CD8-positive, alpha-beta memory T cell (primary cell): Measurements from ENCODE around the gene PPP1R27. TPM values are rescaled to one million over a fixed set of nuclear protein-coding genes. Genes with fewer than 3 reads are reported as not detected.
A peak's percentile ranks its signal among the peaks of the same experiment; 100 is the strongest.

Experiments used
- CTCF ChIA-PET: fragments of 350-600 bp; sonication (Branson Sonifier 250); formaldehyde crosslinking; loops from one replicate; lab custom pipeline; 2021; ENCODE audit warnings: antibody characterized with exemption; lab: Charles Lee
- POLR2A ChIA-PET: fragments of 350-600 bp; sonication (Branson Sonifier 250); formaldehyde crosslinking; loops from one replicate; lab custom pipeline; 2021; ENCODE audit warnings: antibody characterized with exemption; lab: Charles Lee
- DNase-seq, 5 donors: peaks; one replicate each; pipeline versions ENCODE4 v3.0.0 to v3.0.0-alpha.2; 2020 to 2022; ENCODE audit warnings: mixed read lengths in 1 of 5
- H3K27ac ChIP-seq: one replicate; pipeline ENCODE4 v1.7.0; 2013; ENCODE audit warnings: low read depth, mild to moderate bottlenecking, low read length, moderate library complexity
- H3K27me3 ChIP-seq: 2 replicates; pipeline ENCODE4 v1.7.0; 2013; ENCODE audit warnings: low read length, mild to moderate bottlenecking; ENCODE audit not compliant: insufficient read depth, poor library complexity, severe bottlenecking
- H3K36me3 ChIP-seq: 2 replicates; pipeline ENCODE4 v1.7.0; 2013; ENCODE audit warnings: mild to moderate bottlenecking, low read length, moderate library complexity; ENCODE audit not compliant: insufficient read depth
- H3K4me1 ChIP-seq: 2 replicates; pipeline ENCODE4 v1.7.0; 2013; ENCODE audit warnings: mild to moderate bottlenecking, low read length, moderate library complexity; ENCODE audit not compliant: insufficient read depth
- H3K4me3 ChIP-seq: 2 replicates; pipeline ENCODE4 v1.7.0; 2013; ENCODE audit warnings: mild to moderate bottlenecking, low read length
- H3K9me3 ChIP-seq: 2 replicates; pipeline ENCODE4 v1.7.0; 2013; ENCODE audit warnings: mild to moderate bottlenecking, low read length
- H3K27ac Mint-ChIP-seq, 8 donors: one replicate each; pipeline ENCODE4 v1.8.0; 2020 to 2021; ENCODE audit warnings: mixed read lengths in 8 of 8, mild to moderate bottlenecking in 6 of 8, inconsistent platforms in 3 of 8, moderate library complexity in 3 of 8
- H3K27me3 Mint-ChIP-seq, 2 donors: one replicate each; pipeline ENCODE4 v1.8.0; 2020 to 2021; ENCODE audit warnings: mixed read lengths in 2 of 2, mild to moderate bottlenecking in 1 of 2, moderate library complexity in 1 of 2
- H3K36me3 Mint-ChIP-seq, 3 donors: one replicate each; pipeline ENCODE4 v1.8.0; 2020 to 2021; ENCODE audit warnings: mixed read lengths in 3 of 3, inconsistent platforms in 1 of 3, mild to moderate bottlenecking in 1 of 3
- H3K4me1 Mint-ChIP-seq, 3 donors: one replicate each; pipeline ENCODE4 v1.8.0; 2020 to 2021; ENCODE audit warnings: mixed read lengths in 3 of 3, inconsistent platforms in 1 of 3, mild to moderate bottlenecking in 1 of 3
- H3K4me3 Mint-ChIP-seq, 7 donors: one replicate each; pipeline ENCODE4 v1.8.0; 2020 to 2021; ENCODE audit warnings: mixed read lengths in 7 of 7, mild to moderate bottlenecking in 6 of 7, moderate library complexity in 4 of 7, inconsistent platforms in 2 of 7
- H3K9me3 Mint-ChIP-seq, 5 donors: one replicate each; pipeline ENCODE4 v1.8.0; 2020 to 2022; ENCODE audit warnings: mixed read lengths in 5 of 5, mild to moderate bottlenecking in 3 of 5, moderate library complexity in 2 of 5, inconsistent platforms in 1 of 5
- polyA plus RNA-seq: library from polyadenylated mRNA; unstranded; fragments of 300-500 nt; fragmentation: Illumina TruSeq; gene quantifications from one replicate; pipeline ENCODE4 v1.2.3, GENCODE V29; 2021
- total RNA-seq, 2 experiments: library from RNA; stranded (reverse); gene quantifications; one replicate each; pipeline ENCODE4 v1.2.3, GENCODE V29; 2021

PPP1R27 gene, protein sequence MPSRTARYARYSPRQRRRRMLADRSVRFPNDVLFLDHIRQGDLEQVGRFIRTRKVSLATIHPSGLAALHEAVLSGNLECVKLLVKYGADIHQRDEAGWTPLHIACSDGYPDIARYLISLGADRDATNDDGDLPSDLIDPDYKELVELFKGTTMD
- not detected for total RNA-seq
- polyA plus RNA-seq, result not detected

DNA sequence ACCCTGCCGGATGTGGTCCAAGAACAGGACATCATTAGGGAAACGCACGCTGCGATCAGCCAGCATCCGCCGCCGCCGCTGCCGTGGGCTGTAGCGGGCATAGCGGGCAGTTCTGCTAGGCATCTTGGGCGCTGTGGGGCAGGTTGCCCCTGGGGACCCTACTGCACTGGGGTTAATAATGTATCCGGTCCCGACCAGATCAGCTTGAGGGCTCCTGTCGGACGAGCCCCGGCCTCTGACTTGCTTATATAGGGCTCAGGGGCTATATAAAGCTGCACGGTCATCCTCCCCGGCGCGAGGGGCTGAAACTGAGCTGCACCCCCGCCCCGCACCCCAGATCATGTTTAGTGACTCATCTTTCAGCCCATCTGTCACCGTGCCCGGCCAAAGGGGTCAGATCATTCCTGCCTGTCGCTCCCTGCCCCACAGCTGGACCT is at the start of gene PPP1R27:
PPP1R27 (minus strand) TSS at position 220 of the 437 bp plus-strand sequence; CDS start at position 123, 97 bp downstream.
- Mint-ChIP-seq H3K4me1 (peaks cover 15 to 25% (median 15%) of the 10 kb centered on the region in 3 donors), H3K27me3 (peaks cover 0 to 4% of the 10 kb centered on the region in 2 donors), H3K4me3 (peak within 1 kb of the TSS; percentile 68 to 87 (median 78)), H3K9me3 (no peaks in the 10 kb centered on the region), H3K36me3 (peaks cover 0 to 4% (median 0%) of the 10 kb centered on the region in 3 donors), H3K27ac (peak within 1 kb of the TSS; percentile 78 to 93 (median 87))
- CTCF ChIA-PET, result interaction anchor here (1.1 kb wide), 1 partner anchor 34 kb away, joined by 3 read pairs; no protein-coding TSS in a partner anchor
- Histone ChIP-seq H3K27me3 (no peaks in the 10 kb centered on the region), H3K4me3 (peak within 1 kb of the TSS; percentile 72), H3K36me3 (no peaks in the 10 kb centered on the region), H3K9me3 (no peaks in the 10 kb centered on the region), H3K27ac (peak within 1 kb of the TSS; percentile 84), H3K4me1 (peaks cover 21% of the 10 kb centered on the region)
- POLR2A ChIA-PET, result no interaction called here
- DNase-seq, result no peak

- POLR2A ChIA-PET, result no interaction called here
- H3K27ac Mint-ChIP-seq, result peak overlapping the region in 4 of 8 donors; percentile 39 to 75 (median 48)
These were observed 49.7 kb upstream of the PPP1R27 start for GRCh38 chr17:81884520-81884919.

GRCh38 chr17:81879121-81879520 is 44.3 kb upstream of the PPP1R27 start:
- H3K27ac Mint-ChIP-seq, result peak overlapping the region in 1 of 8 donors; percentile 52
- no peaks in the 10 kb centered on the region for H3K9me3 Mint-ChIP-seq
- ChIA-PET POLR2A (no interaction called here), CTCF (interaction anchor here (1.9 kb wide), 1 partner anchor 10 kb away, joined by 5 read pairs; no protein-coding TSS in a partner anchor)
- H3K36me3 Mint-ChIP-seq, result peaks cover 0 to 35% (median 3%) of the 10 kb centered on the region in 3 donors
- H3K4me3 Mint-ChIP-seq, result no peak overlapping the region
- Histone ChIP-seq H3K36me3 (peaks cover 6% of the 10 kb centered on the region), H3K4me3 (no peak overlapping the region), H3K4me1 (no peaks in the 10 kb centered on the region), H3K9me3 (no peaks in the 10 kb centered on the region), H3K27ac (no peak overlapping the region), H3K27me3 (no peaks in the 10 kb centered on the region)
- H3K4me1 Mint-ChIP-seq, result peaks cover 0 to 3% (median under 1%) of the 10 kb centered on the region in 3 donors
- H3K27me3 Mint-ChIP-seq, result no peaks in the 10 kb centered on the region
- no peak for DNase-seq

More at GRCh38 chr17:81884520-81884919, 49.7 kb upstream of the PPP1R27 start:
- H3K27ac ChIP-seq, result no peak overlapping the region
- H3K4me1 Mint-ChIP-seq, result peaks cover 17 to 20% (median 18%) of the 10 kb centered on the region in 3 donors
- H3K36me3 Mint-ChIP-seq, result peaks cover 0 to 73% (median 9%) of the 10 kb centered on the region in 3 donors
- peaks cover 5% of the 10 kb centered on the region for H3K4me1 ChIP-seq
- CTCF ChIA-PET, result no interaction called here
- H3K9me3 Mint-ChIP-seq, result no peaks in the 10 kb centered on the region
- H3K27me3 Mint-ChIP-seq, result peaks cover 0 to 1% of the 10 kb centered on the region in 2 donors
- no peaks in the 10 kb centered on the region for H3K9me3 ChIP-seq
- no peaks in the 10 kb centered on the region for H3K27me3 ChIP-seq
- H3K4me3 Mint-ChIP-seq, result no peak overlapping the region
- DNase-seq, result no peak
- H3K36me3 ChIP-seq, result peaks cover 37% of the 10 kb centered on the region
- H3K4me3 ChIP-seq, result no peak overlapping the region

DNA sequence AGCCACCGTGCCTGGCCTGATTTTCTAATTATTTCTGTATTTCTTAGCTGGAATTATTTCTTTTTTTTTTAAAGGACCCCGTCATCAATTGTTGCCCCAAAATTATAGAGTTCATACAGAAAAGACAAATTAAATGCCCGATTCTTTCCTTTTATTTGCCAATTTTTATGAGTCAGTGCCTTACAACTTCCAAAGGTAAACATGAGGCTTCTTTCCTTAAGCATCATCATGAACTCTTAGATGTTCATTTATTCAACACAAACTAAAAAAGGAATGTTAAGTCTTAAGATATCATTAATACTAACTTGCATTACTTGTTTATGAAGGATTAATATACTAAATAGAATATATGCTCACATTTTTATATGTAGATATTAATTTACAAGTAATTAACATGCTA is 43.4 kb upstream of the PPP1R27 start:
- CTCF ChIA-PET, result no interaction called here
- no peak overlapping the region for H3K4me3 ChIP-seq
- DNase-seq, result no peak
- no peaks in the 10 kb centered on the region for H3K27me3 ChIP-seq
- peak overlapping the region in 1 of 8 donors; percentile 63 for H3K27ac Mint-ChIP-seq
- peaks cover 0 to 33% (median 3%) of the 10 kb centered on the region in 3 donors for H3K36me3 Mint-ChIP-seq
- H3K4me1 Mint-ChIP-seq, result peaks cover 0 to 3% (median 0%) of the 10 kb centered on the region in 3 donors
- H3K4me3 Mint-ChIP-seq, result no peak overlapping the region
- H3K9me3 ChIP-seq, result no peaks in the 10 kb centered on the region
- H3K27ac ChIP-seq, result no peak overlapping the region
- H3K9me3 Mint-ChIP-seq, result no peaks in the 10 kb centered on the region
- no peaks in the 10 kb centered on the region for H3K27me3 Mint-ChIP-seq
- H3K36me3 ChIP-seq, result peaks cover 5% of the 10 kb centered on the region
- no peaks in the 10 kb centered on the region for H3K4me1 ChIP-seq
- POLR2A ChIA-PET, result no interaction called here

- Mint-ChIP-seq H3K36me3 (peaks cover 0 to 31% (median 3%) of the 10 kb centered on the region in 3 donors), H3K4me3 (no peak overlapping the region), H3K27me3 (no peaks in the 10 kb centered on the region), H3K9me3 (no peaks in the 10 kb centered on the region), H3K4me1 (peaks cover 0 to 8% (median 4%) of the 10 kb centered on the region in 3 donors), H3K27ac (peak overlapping the region in 1 of 8 donors; percentile 63)
- no peak overlapping the region for H3K4me3 ChIP-seq
- H3K4me1 ChIP-seq, result peaks cover 7% of the 10 kb centered on the region
- POLR2A ChIA-PET, result no interaction called here
- H3K36me3 ChIP-seq, result peaks cover 5% of the 10 kb centered on the region
- CTCF ChIA-PET, result interaction anchor here (0.7 kb wide), 1 partner anchor 283 kb away, joined by 3 read pairs; no protein-coding TSS in a partner anchor
- no peak for DNase-seq
- H3K27ac ChIP-seq, result no peak overlapping the region
- no peaks in the 10 kb centered on the region for H3K9me3 ChIP-seq
- H3K27me3 ChIP-seq, result no peaks in the 10 kb centered on the region
These were observed 42.7 kb upstream of the PPP1R27 start for GRCh38 chr17:81877569-81877968.

- peaks cover 23 to 50% (median 25%) of the 10 kb centered on the region in 3 donors for H3K4me1 Mint-ChIP-seq
- H3K4me1 ChIP-seq, result peaks cover 42% of the 10 kb centered on the region
- ChIA-PET POLR2A (interaction anchor here (0.6 to 3.1 kb wide), 5 partner anchors 10 to 218 kb away, joined by 3 to 32 read pairs (median 8); partner anchors contain the start of genes ALYREF, ANAPC11, MAFG and MRPL12), CTCF (interaction anchor here (1.4 to 1.5 kb wide), 2 partner anchors 46 to 88 kb away, joined by 3 read pairs; no protein-coding TSS in a partner anchor)
- H3K27ac ChIP-seq, result peak overlapping the region; percentile 98
- peak overlapping the region; percentile 90 to 98 (median 94) for H3K27ac Mint-ChIP-seq
- H3K9me3 ChIP-seq, result no peaks in the 10 kb centered on the region
- H3K36me3 Mint-ChIP-seq, result peaks cover 0 to 32% (median 2%) of the 10 kb centered on the region in 3 donors
- H3K4me3 ChIP-seq, result peak overlapping the region; percentile 90
- DNase-seq, result peak; percentile 95 to 98 (median 95)
- peaks cover 21% of the 10 kb centered on the region for H3K36me3 ChIP-seq
- peak overlapping the region; percentile 81 to 94 (median 88) for H3K4me3 Mint-ChIP-seq
- peaks cover 0 to 3% of the 10 kb centered on the region in 2 donors for H3K27me3 Mint-ChIP-seq
- no peaks in the 10 kb centered on the region for H3K27me3 ChIP-seq
- H3K9me3 Mint-ChIP-seq, result no peaks in the 10 kb centered on the region
These were observed 36.8 kb upstream of the PPP1R27 start for GRCh38 chr17:81871387-81872230.

- Mint-ChIP-seq H3K27ac (peak within 1 kb of the TSS; percentile 93 to 99 (median 96)), H3K27me3 (peaks cover 0 to 3% of the 10 kb centered on the region in 2 donors), H3K9me3 (no peaks in the 10 kb centered on the region), H3K4me1 (peaks cover 23 to 53% (median 25%) of the 10 kb centered on the region in 3 donors), H3K4me3 (peak within 1 kb of the TSS; percentile 86 to 94 (median 89)), H3K36me3 (peaks cover 0 to 32% (median 2%) of the 10 kb centered on the region in 3 donors)
- Histone ChIP-seq H3K4me1 (peaks cover 48% of the 10 kb centered on the region), H3K27ac (peak within 1 kb of the TSS; percentile 98), H3K4me3 (peak within 1 kb of the TSS; percentile 90), H3K36me3 (peaks cover 21% of the 10 kb centered on the region), H3K27me3 (no peaks in the 10 kb centered on the region), H3K9me3 (no peaks in the 10 kb centered on the region)
- DNase-seq, result no peak
- CTCF ChIA-PET, result interaction anchor here (1.5 kb wide), 1 partner anchor 88 kb away, joined by 3 read pairs; no protein-coding TSS in a partner anchor
- POLR2A ChIA-PET, result interaction anchor here (0.5 to 3.1 kb wide), 6 partner anchors 10 to 168 kb away, joined by 4 to 32 read pairs (median 6); partner anchors contain the start of genes MAFG, MRPL12 and P4HB
These were observed 36.1 kb upstream of the PPP1R27 start, which contains the start of gene ARHGDIA for GRCh38 chr17:81870981-81871386. ARHGDIA (minus strand) TSS chr17:81871337; CDS start chr17:81869930, 1,407 bp downstream.
